ENCODE data around the gene CHI3L1. TPM values are rescaled to one million over a fixed set of nuclear protein-coding genes. Genes with fewer than 3 reads are reported as not detected.

CHI3L1 gene
- total RNA-seq, 1 experiment from 2014 or later: not detected

DNA sequence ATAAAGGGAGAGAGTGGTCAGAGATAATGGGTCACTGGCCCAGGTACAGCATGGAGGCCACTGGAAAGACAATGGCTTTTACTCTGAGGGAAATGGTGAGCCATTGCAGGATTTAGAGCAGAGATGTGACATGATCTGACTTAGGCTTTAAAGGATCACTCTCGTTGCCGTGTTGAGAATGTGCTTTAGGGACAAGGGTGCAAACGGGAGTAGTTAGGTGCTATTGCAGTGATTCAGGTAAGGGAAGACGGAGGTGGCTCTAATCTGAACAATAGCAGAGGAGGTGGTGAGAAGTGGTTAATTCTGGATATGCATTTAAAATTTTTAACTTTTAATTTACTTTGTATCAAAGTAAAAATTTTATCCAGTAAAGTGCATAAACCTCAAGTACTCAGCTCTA is 49.2 kb downstream of the CHI3L1 start:
- Histone ChIP-seq H3K36me3 (peaks cover 48% of the 10 kb centered on the region), H3K4me1 (peaks cover 26% of the 10 kb centered on the region), H3K4me3 (no peak overlapping the region), H3K9me3 (replicated peaks) (no peaks in the 10 kb centered on the region), H3K27me3 (no peaks in the 10 kb centered on the region), H3K27ac (no peak overlapping the region)
- DNase-seq: no peak

DNA sequence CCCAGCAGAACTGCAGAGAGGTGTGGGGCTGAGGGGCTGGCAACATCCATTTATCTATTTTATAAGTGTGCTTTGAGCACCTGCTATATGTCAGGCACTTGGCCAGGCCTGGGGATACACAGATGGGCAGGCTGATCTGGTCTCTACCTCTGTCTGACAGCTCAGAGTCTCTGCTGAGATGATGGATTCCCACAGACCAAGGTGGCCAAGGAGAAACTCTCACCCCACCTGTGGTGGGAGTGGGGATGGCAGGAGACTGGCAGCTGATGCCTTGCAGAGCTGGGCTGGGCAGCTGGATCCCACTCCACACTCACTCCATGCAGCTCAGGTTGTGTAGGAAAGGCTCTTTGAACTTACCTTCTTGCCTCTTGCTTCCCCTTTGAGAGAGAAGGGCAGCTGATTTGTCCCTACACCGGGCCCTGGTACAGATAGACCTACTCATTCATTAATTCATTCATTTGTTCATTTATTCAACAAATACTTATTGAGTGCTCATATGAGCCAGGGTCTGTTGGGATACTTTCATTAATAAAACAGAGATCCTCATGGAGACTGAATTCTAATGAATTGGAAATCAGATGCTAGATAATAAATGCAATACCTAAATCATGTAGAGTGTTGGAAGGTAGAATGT is 50.0 kb downstream of the CHI3L1 start:
- DNase-seq: no peak
- peaks cover 47% of the 10 kb centered on the region for H3K36me3 ChIP-seq

DNA sequence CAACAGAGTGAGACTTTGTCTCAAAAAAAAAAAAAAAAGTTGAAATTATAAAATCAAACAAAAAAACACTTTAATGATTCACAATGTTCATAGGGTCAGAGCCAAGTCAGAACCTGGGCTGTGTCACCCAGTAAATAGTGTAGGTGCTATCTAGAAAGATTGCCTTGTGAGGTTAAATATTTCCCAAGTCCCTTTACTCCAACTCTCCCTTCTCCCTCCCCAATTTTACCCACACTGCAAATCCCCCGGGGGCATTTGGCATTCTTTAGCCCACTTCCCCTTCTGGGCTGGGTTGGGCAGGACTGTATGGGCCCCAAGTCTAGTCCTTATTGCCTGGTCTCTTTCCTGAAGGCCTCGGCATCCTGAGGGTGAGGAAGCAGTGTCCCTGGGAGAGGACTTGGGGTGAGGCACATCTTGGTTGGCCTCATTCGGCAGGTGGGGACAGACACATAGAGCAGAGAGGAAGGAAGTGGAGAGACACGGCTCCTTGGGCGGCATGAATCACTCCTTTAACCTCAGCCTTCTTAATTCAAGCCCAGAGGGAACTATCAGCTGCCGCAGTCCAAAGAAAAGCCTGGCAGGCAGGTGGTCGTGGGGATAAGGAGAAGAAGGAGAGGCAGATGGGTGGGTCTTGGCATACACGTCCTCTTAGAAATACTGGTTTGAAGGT is 50.7 kb downstream of the CHI3L1 start:
- H3K4me1 ChIP-seq: peaks cover 28% of the 10 kb centered on the region
- no peak overlapping the region for H3K4me3 ChIP-seq
- peak overlapping the region; percentile 21; the same call in 1 of the 2 replicates for H3K27ac ChIP-seq
- H3K36me3 ChIP-seq: peaks cover 54% of the 10 kb centered on the region
- peak in 1 of 2 experiments; percentile 50 for DNase-seq
- no peaks in the 10 kb centered on the region for H3K27me3 ChIP-seq
- no peaks in the 10 kb centered on the region for H3K9me3 ChIP-seq (replicated peaks)

More for the DNA sequence above, 50.0 kb downstream of the CHI3L1 start:
- Histone ChIP-seq H3K4me3 (no peak overlapping the region), H3K9me3 (replicated peaks) (no peaks in the 10 kb centered on the region), H3K27ac (no peak overlapping the region), H3K4me1 (peaks cover 28% of the 10 kb centered on the region), H3K27me3 (no peaks in the 10 kb centered on the region)

DNA sequence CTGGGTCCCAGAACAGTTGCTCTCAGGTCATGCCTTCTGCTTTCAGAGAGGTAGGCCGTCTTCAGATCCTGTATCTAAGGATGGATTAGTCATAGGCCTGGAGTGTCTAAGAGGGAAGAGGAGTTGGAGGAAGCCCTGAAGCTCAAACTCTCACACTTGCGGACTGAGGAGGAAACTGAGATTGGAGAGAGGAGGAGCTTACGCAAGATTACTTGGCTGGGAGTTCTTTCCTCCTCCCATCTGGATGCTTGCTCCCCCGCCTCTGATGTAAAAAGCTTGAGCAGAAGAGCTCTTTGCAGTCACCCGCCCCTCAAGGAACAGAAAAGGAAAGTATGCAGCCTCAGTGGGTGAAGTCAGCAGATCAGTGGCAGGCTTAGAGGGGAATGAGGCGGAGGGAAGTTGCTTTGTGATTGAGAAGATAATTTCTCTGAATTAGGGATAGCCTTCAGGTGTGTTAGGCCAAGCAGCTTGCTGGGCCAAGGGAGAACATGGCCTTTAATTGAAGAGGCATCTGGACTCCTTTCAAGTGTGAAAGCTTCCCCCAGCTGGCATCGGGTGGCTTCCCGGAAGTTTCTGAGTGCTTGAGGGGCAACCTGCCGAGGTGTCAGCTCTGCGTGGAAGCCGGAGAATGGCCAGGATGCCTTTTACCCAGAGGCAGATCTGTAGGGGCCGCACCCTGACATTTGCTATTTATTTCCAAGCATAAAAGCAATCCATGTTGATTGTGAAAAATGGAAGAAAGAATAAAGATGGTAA is 52.4 kb downstream of the CHI3L1 start:
- peaks cover 40% of the 10 kb centered on the region for H3K4me1 ChIP-seq
- H3K36me3 ChIP-seq: peaks cover 54% of the 10 kb centered on the region
- no peaks in the 10 kb centered on the region for H3K9me3 ChIP-seq (replicated peaks)
- H3K4me3 ChIP-seq: no peak overlapping the region
- DNase-seq: no peak
- H3K27ac ChIP-seq: no peak overlapping the region
- no peaks in the 10 kb centered on the region for H3K27me3 ChIP-seq

DNA sequence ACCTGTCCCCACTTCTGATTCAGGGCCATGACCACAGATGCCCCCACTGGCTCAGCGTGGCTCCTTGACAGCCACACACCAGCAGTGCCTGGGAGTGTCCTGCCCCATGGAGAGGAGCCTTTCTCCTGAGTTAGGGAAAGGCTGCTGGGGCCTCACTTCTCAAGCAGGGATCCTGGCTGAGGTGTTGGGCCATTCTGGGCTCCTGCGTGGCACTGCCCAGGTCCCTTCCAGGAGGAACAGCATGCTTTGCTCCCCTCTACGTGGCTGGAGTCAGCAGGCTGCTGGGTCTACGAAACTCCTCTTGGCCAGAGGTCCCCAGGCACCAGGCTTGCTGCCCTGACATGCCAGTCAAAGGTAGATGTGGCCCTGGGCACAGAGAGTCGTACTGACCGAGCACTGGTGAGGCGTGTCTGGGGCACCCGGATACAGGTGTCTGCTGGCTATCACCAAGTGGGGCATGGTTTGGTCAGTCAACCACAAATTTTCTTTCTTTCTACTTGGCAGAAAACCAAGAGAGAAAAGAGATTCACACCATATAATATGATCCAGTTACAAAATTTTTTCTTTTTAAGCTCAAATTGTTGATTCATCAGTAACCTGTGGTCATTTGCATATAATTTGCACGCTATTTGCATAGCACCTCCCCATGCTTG is 54.8 kb downstream of the CHI3L1 start:
- Histone ChIP-seq H3K4me3 (no peak overlapping the region), H3K27ac (no peak overlapping the region), H3K36me3 (peaks cover 38% of the 10 kb centered on the region), H3K4me1 (peaks cover 39% of the 10 kb centered on the region), H3K9me3 (replicated peaks) (no peaks in the 10 kb centered on the region), H3K27me3 (no peaks in the 10 kb centered on the region)
- DNase-seq: no peak

DNA sequence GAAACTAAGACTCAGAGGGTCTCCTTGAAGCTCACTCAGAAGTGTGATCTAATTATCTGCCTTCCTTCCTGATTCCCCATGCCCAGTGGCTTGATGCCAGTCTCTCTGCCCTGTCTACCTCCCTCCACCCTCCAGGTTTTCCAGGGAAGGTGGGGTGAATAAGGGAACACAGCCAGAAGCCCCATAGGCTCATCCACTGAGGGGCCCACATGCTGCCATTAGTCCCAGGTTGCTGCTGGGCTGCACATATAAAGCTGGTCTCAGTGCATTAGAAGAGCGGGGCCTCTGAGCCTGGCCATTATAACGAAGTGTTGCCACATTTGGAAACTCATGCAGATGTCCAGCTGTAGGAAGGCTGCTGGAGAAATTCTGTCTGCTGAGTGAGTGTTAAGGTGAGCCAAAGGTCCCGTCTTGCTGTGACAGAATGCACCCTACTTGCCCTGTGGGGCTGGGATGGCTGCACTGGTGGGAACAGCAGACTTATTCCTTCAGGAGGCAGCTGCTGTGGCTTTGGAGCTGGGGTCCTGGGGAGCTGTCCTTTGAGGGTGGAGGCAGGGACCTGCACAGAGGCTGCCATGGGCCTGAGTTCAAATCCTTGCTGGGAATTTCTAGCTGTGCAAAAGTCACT is 56.0 kb downstream of the CHI3L1 start:
- H3K36me3 ChIP-seq: peaks cover 37% of the 10 kb centered on the region
- H3K27ac ChIP-seq: no peak overlapping the region
- peaks cover 39% of the 10 kb centered on the region for H3K4me1 ChIP-seq
- peak overlapping the region; percentile 67; the same call in 1 of the 2 replicates for H3K4me3 ChIP-seq
- no peak for DNase-seq
- H3K27me3 ChIP-seq: no peaks in the 10 kb centered on the region
- no peaks in the 10 kb centered on the region for H3K9me3 ChIP-seq (replicated peaks)

DNA sequence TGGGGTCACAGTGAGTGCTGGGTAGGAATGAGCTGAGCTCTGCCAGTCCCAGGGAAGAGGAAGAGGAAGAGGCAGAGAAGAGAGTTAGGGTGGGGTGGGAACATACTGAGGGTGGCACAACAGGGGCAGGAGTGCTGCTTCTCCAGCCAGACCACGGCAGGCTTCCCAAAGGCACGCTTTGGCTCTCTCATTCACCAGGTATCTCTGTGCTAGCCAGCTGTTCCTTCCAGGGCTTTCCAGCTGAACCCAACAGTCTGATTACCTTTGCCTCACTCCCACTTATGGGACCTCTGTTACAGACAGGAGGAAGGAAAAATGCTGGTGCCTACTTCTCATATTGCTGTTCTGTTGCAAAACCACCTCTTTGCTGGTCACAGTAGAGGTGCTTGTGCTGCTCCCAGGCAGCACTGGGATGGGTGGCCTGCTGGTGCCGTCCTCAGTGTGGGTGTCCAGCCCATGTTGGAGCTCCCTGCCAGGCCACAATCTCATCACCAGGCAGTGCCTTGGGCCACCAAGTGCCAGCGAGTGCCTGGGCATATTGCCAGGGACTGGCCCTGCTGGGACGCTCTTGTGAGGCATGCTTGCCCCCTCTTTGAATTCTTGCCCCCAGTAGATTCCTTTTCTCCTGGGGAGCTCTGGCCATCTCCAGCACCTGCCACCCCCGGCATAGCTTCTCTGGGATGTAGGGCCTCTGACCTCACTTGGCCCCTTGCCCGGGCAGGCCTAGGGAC is 56.8 kb downstream of the CHI3L1 start:
- H3K9me3 ChIP-seq (replicated peaks): no peaks in the 10 kb centered on the region
- no peak overlapping the region for H3K27ac ChIP-seq
- H3K36me3 ChIP-seq: peaks cover 31% of the 10 kb centered on the region
- peak overlapping the region; percentile 67 for H3K4me3 ChIP-seq
- H3K27me3 ChIP-seq: no peaks in the 10 kb centered on the region
- H3K4me1 ChIP-seq: peaks cover 35% of the 10 kb centered on the region
- peak; percentile 56 to 61 for DNase-seq

Other genes starting within 250 kb of the CHI3L1 start
- gene ADIPOR1, start 228.4 kb downstream of the CHI3L1 start, total RNA-seq (2014; rRNA removed; shearing (Covaris generic)): 127 and 133 TPM in 2 replicates
- 57.7 and 65.3 TPM in 2 replicates for gene CYB5R1, start 219.4 kb downstream of the CHI3L1 start, total RNA-seq (2014; rRNA removed; shearing (Covaris generic))
- 110 and 121 TPM in 2 replicates for gene TMEM183A, start 179.3 kb downstream of the CHI3L1 start, total RNA-seq (2014; rRNA removed; shearing (Covaris generic))
- gene PPFIA4, start 160.2 kb downstream of the CHI3L1 start, total RNA-seq (2014; rRNA removed; shearing (Covaris generic)): 13.9 and 21.5 TPM in 2 replicates
- 525 and 538 TPM in 2 replicates for gene MYOG, start 100.7 kb downstream of the CHI3L1 start, total RNA-seq (2014; rRNA removed; shearing (Covaris generic))
- 53.8 and 60.9 TPM in 2 replicates for gene ADORA1, start 59.0 kb downstream of the CHI3L1 start, total RNA-seq (2014; rRNA removed; shearing (Covaris generic))
- gene MYBPH, start 10.9 kb downstream of the CHI3L1 start, total RNA-seq (2014; rRNA removed; shearing (Covaris generic)): 1.1 and 1.8 TPM in 2 replicates
- 0.08 and 0.18 TPM in 2 replicates for gene CHIT1, start 43.0 kb upstream of the CHI3L1 start, total RNA-seq (2014; rRNA removed; shearing (Covaris generic))
- gene BTG2, start 118.8 kb upstream of the CHI3L1 start, total RNA-seq (2014; rRNA removed; shearing (Covaris generic)): 59.8 and 63.1 TPM in 2 replicates
- gene FMOD, start 164.4 kb upstream of the CHI3L1 start, total RNA-seq (2014; rRNA removed; shearing (Covaris generic)): 7.5 and 7.6 TPM in 2 replicates